Activated CD4-positive, alpha-beta T cell treated with anti-CD3 and anti-CD28 coated beads, Interleukin-2, amount 10 ng/mL, durations not matched to agents 7 days and 5 days (primary cell): Measurements from ENCODE around the gene SH2B2. TPM values are rescaled to one million over a fixed set of nuclear protein-coding genes. Genes with fewer than 3 reads are reported as not detected.

ENCODE experiments used
- CTCF ChIA-PET: fragments of 350-600 bp; sonication (Branson Sonifier 250); formaldehyde crosslinking; loops from one replicate; lab custom pipeline; 2021; ENCODE audit warnings: antibody characterized with exemption; lab: Charles Lee
- POLR2A ChIA-PET: fragments of 350-600 bp; sonication (Branson Sonifier 250); formaldehyde crosslinking; loops from one replicate; lab custom pipeline; 2021; ENCODE audit warnings: antibody characterized with exemption; lab: Charles Lee
- DNase-seq: peaks from one replicate; pipeline ENCODE4 v3.0.0-alpha.2; 2020
- H3K27ac Mint-ChIP-seq: one replicate; pipeline ENCODE4 v1.8.0; 2021; ENCODE audit warnings: mild to moderate bottlenecking, moderate library complexity, mixed read lengths
- H3K27me3 Mint-ChIP-seq: one replicate; pipeline ENCODE4 v1.8.0; 2021; ENCODE audit warnings: mixed read lengths
- H3K36me3 Mint-ChIP-seq: one replicate; pipeline ENCODE4 v1.8.0; 2021; ENCODE audit warnings: low read depth, mixed read lengths
- H3K4me1 Mint-ChIP-seq: one replicate; pipeline ENCODE4 v1.8.0; 2021; ENCODE audit warnings: mixed read lengths
- H3K4me3 Mint-ChIP-seq: one replicate; pipeline ENCODE4 v1.8.0; 2021; ENCODE audit warnings: mild to moderate bottlenecking, moderate library complexity, mixed read lengths
- H3K9me3 Mint-ChIP-seq: one replicate; pipeline ENCODE4 v1.8.0; 2021; ENCODE audit warnings: mixed read lengths
- total RNA-seq, 2 experiments: library from RNA; stranded (reverse); gene quantifications; one replicate each; pipeline ENCODE4 v1.2.3, GENCODE V29; 2021

Gene SH2B2
- total RNA-seq, 2 experiments from 2014 or later = 0.12 to 0.50 TPM

GRCh38 chr7:102272075-102272916 lies 14.4 kb upstream of the SH2B2 start:
- no peak overlapping the region for H3K4me3 Mint-ChIP-seq
- H3K36me3 Mint-ChIP-seq = no peaks in the 10 kb centered on the region
- no peaks in the 10 kb centered on the region for H3K4me1 Mint-ChIP-seq
- no peak overlapping the region for H3K27ac Mint-ChIP-seq
- peak; percentile 74 for DNase-seq
- ChIA-PET CTCF (interaction anchor here (0.6 to 2.7 kb wide), 8 partner anchors 11 to 730 kb away, joined by 3 to 9 read pairs (median 4); no protein-coding TSS in a partner anchor), POLR2A (no interaction called here)
- no peaks in the 10 kb centered on the region for H3K27me3 Mint-ChIP-seq
- H3K9me3 Mint-ChIP-seq = no peaks in the 10 kb centered on the region

GRCh38 chr7:102272917-102273748 lies 13.5 kb upstream of the SH2B2 start:
- Mint-ChIP-seq H3K4me1 (no peaks in the 10 kb centered on the region), H3K9me3 (no peaks in the 10 kb centered on the region), H3K4me3 (no peak overlapping the region), H3K27ac (no peak overlapping the region), H3K27me3 (no peaks in the 10 kb centered on the region), H3K36me3 (no peaks in the 10 kb centered on the region)
- ChIA-PET POLR2A (no interaction called here), CTCF (interaction anchor here (0.6 to 2.7 kb wide), 7 partner anchors 10 to 731 kb away, joined by 3 to 9 read pairs (median 3); no protein-coding TSS in a partner anchor)
- DNase-seq = no peak

GRCh38 chr7:102273749-102274712 lies 12.6 kb upstream of the SH2B2 start:
- POLR2A ChIA-PET = no interaction called here
- DNase-seq = no peak
- H3K36me3 Mint-ChIP-seq = no peaks in the 10 kb centered on the region
- no peaks in the 10 kb centered on the region for H3K9me3 Mint-ChIP-seq
- no peaks in the 10 kb centered on the region for H3K4me1 Mint-ChIP-seq
- no peak overlapping the region for H3K4me3 Mint-ChIP-seq
- CTCF ChIA-PET = interaction anchor here (1.3 to 2.7 kb wide), 2 partner anchors 9 to 20 kb away, joined by 3 to 9 read pairs; no protein-coding TSS in a partner anchor
- no peaks in the 10 kb centered on the region for H3K27me3 Mint-ChIP-seq
- no peak overlapping the region for H3K27ac Mint-ChIP-seq

- Mint-ChIP-seq H3K9me3 (no peaks in the 10 kb centered on the region), H3K4me3 (no peak overlapping the region), H3K4me1 (no peaks in the 10 kb centered on the region), H3K27me3 (no peaks in the 10 kb centered on the region), H3K36me3 (no peaks in the 10 kb centered on the region), H3K27ac (no peak overlapping the region)
- ChIA-PET CTCF (no interaction called here), POLR2A (no interaction called here)
- no peak for DNase-seq
These were observed 11.5 kb upstream of the SH2B2 start for GRCh38 chr7:102275123-102275703.

- ChIA-PET CTCF (interaction anchor here (1.7 to 2.7 kb wide), 2 partner anchors 115 to 735 kb away, joined by 4 to 15 read pairs; no protein-coding TSS in a partner anchor), POLR2A (no interaction called here)
- Mint-ChIP-seq H3K36me3 (no peaks in the 10 kb centered on the region), H3K27me3 (no peaks in the 10 kb centered on the region), H3K4me1 (no peaks in the 10 kb centered on the region), H3K27ac (no peak overlapping the region), H3K9me3 (no peaks in the 10 kb centered on the region), H3K4me3 (no peak overlapping the region)
- no peak for DNase-seq
These were observed 8.8 kb upstream of the SH2B2 start for GRCh38 chr7:102277901-102278300.

GRCh38 chr7:102279537-102280400 lies 6.9 kb upstream of the SH2B2 start:
- H3K4me3 Mint-ChIP-seq = no peak overlapping the region
- H3K36me3 Mint-ChIP-seq = no peaks in the 10 kb centered on the region
- DNase-seq = peak; percentile 65
- no peak overlapping the region for H3K27ac Mint-ChIP-seq
- peaks cover 4% of the 10 kb centered on the region for H3K27me3 Mint-ChIP-seq
- H3K9me3 Mint-ChIP-seq = no peaks in the 10 kb centered on the region
- H3K4me1 Mint-ChIP-seq = peaks cover 7% of the 10 kb centered on the region
- POLR2A ChIA-PET = no interaction called here
- CTCF ChIA-PET = interaction anchor here (0.6 to 2.7 kb wide), 5 partner anchors 11 to 125 kb away, joined by 3 to 15 read pairs (median 4); no protein-coding TSS in a partner anchor

- POLR2A ChIA-PET = no interaction called here
- CTCF ChIA-PET = no interaction called here
- peaks cover 12% of the 10 kb centered on the region for H3K27me3 Mint-ChIP-seq
- H3K36me3 Mint-ChIP-seq = no peaks in the 10 kb centered on the region
- no peak for DNase-seq
- no peak overlapping the region for H3K4me3 Mint-ChIP-seq
- peaks cover 13% of the 10 kb centered on the region for H3K4me1 Mint-ChIP-seq
- H3K27ac Mint-ChIP-seq = no peak overlapping the region
- H3K9me3 Mint-ChIP-seq = no peaks in the 10 kb centered on the region
These were observed 6.1 kb upstream of the SH2B2 start for GRCh38 chr7:102280521-102280920.

GRCh38 chr7:102281785-102282184 lies 4.9 kb upstream of the SH2B2 start:
- ChIA-PET CTCF (interaction anchor here (0.9 to 2.8 kb wide), 2 partner anchors 8 to 24 kb away, joined by 3 to 9 read pairs; no protein-coding TSS in a partner anchor), POLR2A (no interaction called here)
- H3K4me3 Mint-ChIP-seq = no peak overlapping the region
- no peaks in the 10 kb centered on the region for H3K36me3 Mint-ChIP-seq
- no peaks in the 10 kb centered on the region for H3K9me3 Mint-ChIP-seq
- peaks cover 13% of the 10 kb centered on the region for H3K4me1 Mint-ChIP-seq
- H3K27ac Mint-ChIP-seq = no peak overlapping the region
- DNase-seq = no peak
- peaks cover 13% of the 10 kb centered on the region for H3K27me3 Mint-ChIP-seq

GRCh38 chr7:102282465-102283362 lies 4.0 kb upstream of the SH2B2 start:
- Mint-ChIP-seq H3K36me3 (no peaks in the 10 kb centered on the region), H3K9me3 (no peaks in the 10 kb centered on the region), H3K4me1 (peaks cover 13% of the 10 kb centered on the region), H3K27ac (no peak overlapping the region), H3K4me3 (no peak overlapping the region), H3K27me3 (peaks cover 13% of the 10 kb centered on the region)
- DNase-seq = no peak
- ChIA-PET POLR2A (no interaction called here), CTCF (interaction anchor here (0.6 to 2.8 kb wide), 3 partner anchors 9 to 52 kb away, joined by 3 to 9 read pairs (median 4); no protein-coding TSS in a partner anchor)

- ChIA-PET CTCF (interaction anchor here (0.6 to 2.8 kb wide), 3 partner anchors 10 to 108 kb away, joined by 3 to 9 read pairs (median 3); no protein-coding TSS in a partner anchor), POLR2A (no interaction called here)
- H3K36me3 Mint-ChIP-seq = no peaks in the 10 kb centered on the region
- peak overlapping the region; percentile 46 for H3K27ac Mint-ChIP-seq
- no peak overlapping the region for H3K4me3 Mint-ChIP-seq
- peaks cover 18% of the 10 kb centered on the region for H3K4me1 Mint-ChIP-seq
- no peak for DNase-seq
- H3K27me3 Mint-ChIP-seq = peaks cover 17% of the 10 kb centered on the region
- H3K9me3 Mint-ChIP-seq = no peaks in the 10 kb centered on the region
These were observed 3.0 kb upstream of the SH2B2 start for GRCh38 chr7:102283477-102284189.
